HCT116 (cell line): Measurements from ENCODE around the gene LILRA2.

Experiments used
- CBX3 ChIP-seq: IDR thresholded peaks from 2 replicates; pipeline ENCODE4 v1.6.1; 2012; ENCODE audit warnings: low read depth
- CTCF ChIP-seq, 3 experiments: fragments of 200-600 bp in 1 of 3; sonication (generic) in 1 of 3; IDR thresholded peaks in 2 of 3; conservative IDR thresholded peaks in 1 of 3; 2 replicates each; pipeline ENCODE4 v1.5.1; 2012 to 2017; ENCODE audit warnings: low read depth in 2 of 3, low read length in 2 of 3, antibody characterized with exemption in 1 of 3, borderline replicate concordance in 1 of 3, control low read depth in 1 of 3, mild to moderate bottlenecking in 1 of 3, mixed read lengths in 1 of 3, mixed run types in 1 of 3, moderate library complexity in 1 of 3; ENCODE audit not compliant: insufficient read depth in 1 of 3
- EZH2 ChIP-seq: fragments of 200-600 bp; sonication (generic); IDR thresholded peaks from 2 replicates; pipeline ENCODE4 v1.6.1; 2017; ENCODE audit warnings: antibody characterized with exemption, mixed run types
- FOSL1 ChIP-seq: IDR thresholded peaks from 2 replicates; pipeline ENCODE4 v1.6.1; 2012; ENCODE audit warnings: low read depth
- SRF ChIP-seq: IDR thresholded peaks from 2 replicates; pipeline ENCODE4 v1.6.1; 2012; ENCODE audit warnings: low read depth
- YY1 ChIP-seq: IDR thresholded peaks from 2 replicates; pipeline ENCODE4 v1.6.1; 2011; ENCODE audit warnings: low read length, low read depth, moderate library complexity, mild to moderate bottlenecking; ENCODE audit not compliant: insufficient replicate concordance; ENCODE audit errors: extremely low read depth
- ZFX ChIP-seq: fragments of 450-650 bp; IDR thresholded peaks from 2 replicates; pipeline ENCODE4 v1.6.1; 2017
- ZNF274 ChIP-seq: fragments of 200-500 bp; sonication (Bioruptor generic); IDR thresholded peaks from 2 replicates; pipeline ENCODE4 v1.6.1; 2014; ENCODE audit warnings: mild to moderate bottlenecking, low read depth, low read length, inconsistent platforms

- TF ChIP-seq EZH2, result no peak
- no peak for TF ChIP-seq ZNF274
- no peak for TF ChIP-seq YY1
- TF ChIP-seq CTCF (IDR thresholded peaks at IDR 0.05 in 2 of 3, conservative IDR thresholded peaks at IDR 0.05 in 1 of 3; ENCODE audit: borderline replicate concordance in 1 of 3, insufficient read depth in 1 of 3, low read depth in 2 of 3, low read length in 2 of 3), result no peak
- no peak for TF ChIP-seq FOSL1
- TF ChIP-seq ZFX, result no peak
- no peak for TF ChIP-seq SRF
- TF ChIP-seq CBX3, result no peak
Measured at GRCh38 chr19:54560881-54561385, 12.7 kb upstream of the LILRA2 start.
